HEK293 (cell line): ENCODE measurements around the gene CELSR1.

Experiments used
- CTCF ChIA-PET: fragments of 350-600 bp; formaldehyde crosslinking; extraction: SDS; loops from one replicate; lab custom pipeline; 2021; ENCODE audit warnings: antibody characterized with exemption; lab: Yijun Ruan, JAX
- POLR2A ChIA-PET: fragments of 300-600 bp; formaldehyde crosslinking; extraction: SDS; loops from one replicate; lab custom pipeline; 2020; ENCODE audit warnings: antibody characterized with exemption, inconsistent platforms; lab: Yijun Ruan, JAX
- H3K27ac ChIP-seq: fragments of 200-500 bp; sonication (Bioruptor generic); 2 replicates; pipeline ENCODE4 v1.5.1; 2014; ENCODE audit warnings: low read depth, low read length, control low read depth, inconsistent platforms; ENCODE audit errors: extremely low read depth
- H3K36me3 ChIP-seq, 2 experiments: fragments of 200-500 bp in 1 of 2; sonication (Bioruptor generic) in 1 of 2; 1 replicate in 1 of 2; 2 replicates in 1 of 2; pipeline ENCODE4 v1.5.1; 2014 to 2017; ENCODE audit warnings: inconsistent platforms in 2 of 2, low read length in 2 of 2; ENCODE audit not compliant: control insufficient read depth in 2 of 2, insufficient read depth in 1 of 2
- H3K4me1 ChIP-seq: fragments of 200-500 bp; sonication (Bioruptor generic); 2 replicates; pipeline ENCODE4 v1.5.1; 2014; ENCODE audit warnings: mild to moderate bottlenecking, low read length, inconsistent platforms; ENCODE audit not compliant: control insufficient read depth, insufficient read depth
- H3K4me3 ChIP-seq: 2 replicates; pipeline ENCODE4 v1.5.1; 2011; ENCODE audit warnings: low read depth, mild to moderate bottlenecking, control low read depth, low read length, moderate library complexity
- H3K9me3 ChIP-seq: fragments of 200-500 bp; sonication (Bioruptor generic); 2 replicates; pipeline ENCODE4 v1.5.1; 2014; ENCODE audit warnings: low read depth, low read length, inconsistent platforms; ENCODE audit not compliant: control insufficient read depth, insufficient read depth
- GLI2 ChIP-seq: fragments of 450-650 bp; formaldehyde crosslinking; IDR thresholded peaks from 2 replicates; pipeline ENCODE4; 2017; ENCODE audit warnings: missing biosample characterization, missing genetic modification characterization, low read depth, borderline replicate concordance
- GLIS1 ChIP-seq: fragments of 450-650 bp; formaldehyde crosslinking; IDR thresholded peaks from 2 replicates; pipeline ENCODE4 v1.5.1; 2016; ENCODE audit warnings: missing biosample characterization, missing genetic modification characterization
- GLIS2 ChIP-seq: fragments of 450-650 bp; formaldehyde crosslinking; IDR thresholded peaks from 2 replicates; pipeline ENCODE4 v1.5.1; 2016; ENCODE audit warnings: missing biosample characterization, missing genetic modification characterization
- KLF16 ChIP-seq: fragments of 450-650 bp; formaldehyde crosslinking; IDR thresholded peaks from 2 replicates; pipeline ENCODE4 v1.5.1; 2017; ENCODE audit warnings: missing biosample characterization, missing genetic modification characterization
- SCRT2 ChIP-seq: fragments of 450-650 bp; formaldehyde crosslinking; IDR thresholded peaks from 2 replicates; pipeline ENCODE4 v1.5.1; 2016; ENCODE audit warnings: missing biosample characterization, missing genetic modification characterization
- SP2 ChIP-seq: fragments of 450-650 bp; formaldehyde crosslinking; IDR thresholded peaks from 2 replicates; pipeline ENCODE4 v1.5.1; 2016; ENCODE audit warnings: missing biosample characterization, missing genetic modification characterization
- SP3 ChIP-seq: fragments of 450-650 bp; formaldehyde crosslinking; IDR thresholded peaks from 2 replicates; pipeline ENCODE4 v1.5.1; 2016; ENCODE audit warnings: missing biosample characterization, missing genetic modification characterization
- SP7 ChIP-seq: fragments of 450-650 bp; formaldehyde crosslinking; IDR thresholded peaks from 2 replicates; pipeline ENCODE4 v1.5.1; 2016; ENCODE audit warnings: missing biosample characterization, missing genetic modification characterization
- YY1 ChIP-seq: fragments of 450-650 bp; formaldehyde crosslinking; IDR thresholded peaks from 2 replicates; pipeline ENCODE4 v1.5.1; 2018; ENCODE audit warnings: missing biosample characterization, missing genetic modification characterization
- YY2 ChIP-seq: fragments of 450-650 bp; formaldehyde crosslinking; IDR thresholded peaks from 2 replicates; pipeline ENCODE4 v1.5.1; 2016; ENCODE audit warnings: missing biosample characterization, missing genetic modification characterization
- ZBTB10 ChIP-seq: fragments of 450-650 bp; formaldehyde crosslinking; IDR thresholded peaks from 2 replicates; pipeline ENCODE4 v1.5.1; 2016; ENCODE audit warnings: missing biosample characterization, missing genetic modification characterization
- ZBTB11 ChIP-seq: fragments of 450-650 bp; formaldehyde crosslinking; conservative IDR thresholded peaks from 2 replicates; pipeline ENCODE4 v1.5.1; 2016; ENCODE audit warnings: low read depth, missing biosample characterization, missing genetic modification characterization
- ZBTB17 ChIP-seq: fragments of 450-650 bp; formaldehyde crosslinking; IDR thresholded peaks from 2 replicates; pipeline ENCODE4 v1.5.1; 2016; ENCODE audit warnings: missing biosample characterization, missing genetic modification characterization
- ZBTB8A ChIP-seq: fragments of 450-650 bp; formaldehyde crosslinking; IDR thresholded peaks from 2 replicates; pipeline ENCODE4 v1.5.1; 2016; ENCODE audit warnings: missing biosample characterization, missing genetic modification characterization
- ZNF184 ChIP-seq: fragments of 450-650 bp; IDR thresholded peaks from 2 replicates; pipeline ENCODE4 v1.5.1; 2018; ENCODE audit warnings: missing biosample characterization, mild to moderate bottlenecking, missing genetic modification characterization
- ZNF24 ChIP-seq: fragments of 450-650 bp; formaldehyde crosslinking; IDR thresholded peaks from 2 replicates; pipeline ENCODE4 v1.5.1; 2016; ENCODE audit warnings: missing biosample characterization, missing genetic modification characterization
- ZNF324 ChIP-seq: fragments of 450-650 bp; formaldehyde crosslinking; IDR thresholded peaks from 2 replicates; pipeline ENCODE4 v1.5.1; 2016; ENCODE audit warnings: missing biosample characterization, missing genetic modification characterization
- ZNF335 ChIP-seq: fragments of 450-650 bp; formaldehyde crosslinking; conservative IDR thresholded peaks from 2 replicates; pipeline ENCODE4 v1.5.1; 2016; ENCODE audit warnings: missing biosample characterization, missing genetic modification characterization
- ZNF549 ChIP-seq: fragments of 450-650 bp; IDR thresholded peaks from 2 replicates; pipeline ENCODE4 v1.5.1; 2018; ENCODE audit warnings: missing biosample characterization, missing genetic modification characterization, mild to moderate bottlenecking, inconsistent platforms, moderate library complexity
- ZNF623 ChIP-seq: fragments of 450-650 bp; formaldehyde crosslinking; IDR thresholded peaks from 2 replicates; pipeline ENCODE4 v1.5.1; 2016; ENCODE audit warnings: missing biosample characterization, missing genetic modification characterization
- ZNF629 ChIP-seq: fragments of 450-650 bp; formaldehyde crosslinking; IDR thresholded peaks from 2 replicates; pipeline ENCODE4 v1.5.1; 2017; ENCODE audit warnings: missing biosample characterization, missing genetic modification characterization
- ZNF639 ChIP-seq: fragments of 450-650 bp; formaldehyde crosslinking; IDR thresholded peaks from 2 replicates; pipeline ENCODE4 v1.5.1; 2016; ENCODE audit warnings: missing biosample characterization, missing genetic modification characterization
- ZNF747 ChIP-seq: fragments of 450-650 bp; formaldehyde crosslinking; IDR thresholded peaks from 2 replicates; pipeline ENCODE4 v1.5.1; 2016; ENCODE audit warnings: missing biosample characterization, missing genetic modification characterization
- ZNF76 ChIP-seq: fragments of 450-650 bp; formaldehyde crosslinking; IDR thresholded peaks from 2 replicates; pipeline ENCODE4; 2016; ENCODE audit warnings: low read depth, missing biosample characterization, missing genetic modification characterization, borderline replicate concordance
- ZSCAN18 ChIP-seq: fragments of 450-650 bp; formaldehyde crosslinking; IDR thresholded peaks from 2 replicates; pipeline ENCODE4 v1.5.1; 2016; ENCODE audit warnings: missing biosample characterization, missing genetic modification characterization
- ZXDB ChIP-seq: fragments of 450-650 bp; formaldehyde crosslinking; IDR thresholded peaks from 2 replicates; pipeline ENCODE4 v1.5.1; 2016; ENCODE audit warnings: missing biosample characterization, missing genetic modification characterization

CELSR1 gene

GRCh38 chr22:46561435-46561905, 24.1 kb upstream of the CELSR1 start:
- H3K9me3 ChIP-seq = no peaks in the 10 kb centered on the region
- H3K4me3 ChIP-seq = peak overlapping the region; percentile 35
- ChIA-PET POLR2A (interaction anchor here (0.5 to 1.1 kb wide), 4 partner anchors 15 to 650 kb away, joined by 3 to 4 read pairs (median 3); no protein-coding TSS in a partner anchor), CTCF (no interaction called here)
- no peaks in the 10 kb centered on the region for H3K36me3 ChIP-seq
- no peak overlapping the region for H3K27ac ChIP-seq
- no peaks in the 10 kb centered on the region for H3K4me1 ChIP-seq
- TF ChIP-seq ZNF639 (tag by site-specific recombination) = no peak
- no peak for TF ChIP-seq ZNF747
- TF ChIP-seq SCRT2 = peak; percentile 99
- peak; percentile 86 for TF ChIP-seq YY2
- TF ChIP-seq GLIS1 (tag by site-specific recombination) = peak; percentile 40; the same call in 1 of the 2 replicates
- TF ChIP-seq ZNF184 = no peak
- TF ChIP-seq ZBTB11 (tag by site-specific recombination) = 0 out of 2 replicates have a peak, but pooled peaks have one; percentile 42
- TF ChIP-seq GLIS2 = peak; percentile 18; the same call in 1 of the 2 replicates
- peak; percentile 26; the same call in 1 of the 2 replicates for TF ChIP-seq ZNF629 (tag by site-specific recombination)
- TF ChIP-seq ZNF549 (tag by site-specific recombination) = no peak
- TF ChIP-seq SP7 (tag by site-specific recombination) = peak; percentile 50
- TF ChIP-seq SP3 = peak; percentile 50
- 0 out of 2 replicates have a peak, but pooled peaks have one; percentile 42 for TF ChIP-seq ZNF324 (tag by site-specific recombination)
- no peak for TF ChIP-seq GLI2
- no peak for TF ChIP-seq ZBTB10 (tag by site-specific recombination)
- peak; percentile 81 for TF ChIP-seq ZNF24 (tag by site-specific recombination)
- peak; percentile 90 for TF ChIP-seq YY1
- TF ChIP-seq ZXDB (tag by site-specific recombination) = peak; percentile 56; the same call in 1 of the 2 replicates
- TF ChIP-seq ZNF623 = no peak
- TF ChIP-seq ZNF76 (tag by site-specific recombination) = peak; percentile 17; the same call in 1 of the 2 replicates
- TF ChIP-seq ZNF335 (tag by site-specific recombination) = peak; percentile 78
- TF ChIP-seq ZBTB17 (tag by site-specific recombination) = peak; percentile 40; the same call in 1 of the 2 replicates
- TF ChIP-seq SP2 (tag by site-specific recombination) = peak; percentile 30; the same call in 1 of the 2 replicates
- TF ChIP-seq ZBTB8A (tag by site-specific recombination) = peak; percentile 19; the same call in 1 of the 2 replicates
- 0 out of 2 replicates have a peak, but pooled peaks have one; percentile 50 for TF ChIP-seq ZSCAN18 (tag by site-specific recombination)
- peak; percentile 49; the same call in 1 of the 2 replicates for TF ChIP-seq KLF16
